Neutrophil (primary cell): Measurements from ENCODE around the gene LDB2.

Source experiments
- H3K27ac ChIP-seq: fragments of 200-600 bp; sonication (generic); 2 replicates; pipeline ENCODE4 v1.5.1; 2016; ENCODE audit warnings: mild to moderate bottlenecking, moderate library complexity
- H3K27me3 ChIP-seq: fragments of 200-600 bp; sonication (generic); 2 replicates; pipeline ENCODE4 v1.6.0; 2016; ENCODE audit warnings: mild to moderate bottlenecking
- H3K36me3 ChIP-seq: fragments of 200-600 bp; sonication (generic); 2 replicates; pipeline ENCODE4 v1.5.1; 2017
- H3K4me1 ChIP-seq, 2 experiments: fragments of 200-600 bp in 1 of 2; sonication (generic) in 1 of 2; 1 replicate in 1 of 2; 2 replicates in 1 of 2; pipeline versions ENCODE4 v1.5.1 to v1.6.1; 2013 to 2016; ENCODE audit warnings: low read depth in 1 of 2, low read length in 1 of 2, mild to moderate bottlenecking in 1 of 2, moderate library complexity in 1 of 2; ENCODE audit not compliant: control insufficient read depth in 1 of 2, insufficient read depth in 1 of 2
- H3K4me3 ChIP-seq, 2 experiments: fragments of 200-600 bp in 1 of 2; sonication (generic) in 1 of 2; 1 replicate in 1 of 2; 2 replicates in 1 of 2; pipeline ENCODE4 v1.5.1; 2013 to 2016; ENCODE audit warnings: low read depth in 1 of 2, low read length in 1 of 2, mild to moderate bottlenecking in 1 of 2, moderate library complexity in 1 of 2
- H3K9me3 ChIP-seq: fragments of 200-600 bp; sonication (generic); 2 replicates; pipeline ENCODE4 v1.5.1; 2016
- TF ChIP-seq, protein P1 (sequence below): fragments of 200-600 bp; sonication (generic); IDR thresholded peaks from 2 replicates; pipeline ENCODE4 v1.5.1; 2016; ENCODE audit warnings: antibody characterized with exemption

Gene LDB2

DNA sequence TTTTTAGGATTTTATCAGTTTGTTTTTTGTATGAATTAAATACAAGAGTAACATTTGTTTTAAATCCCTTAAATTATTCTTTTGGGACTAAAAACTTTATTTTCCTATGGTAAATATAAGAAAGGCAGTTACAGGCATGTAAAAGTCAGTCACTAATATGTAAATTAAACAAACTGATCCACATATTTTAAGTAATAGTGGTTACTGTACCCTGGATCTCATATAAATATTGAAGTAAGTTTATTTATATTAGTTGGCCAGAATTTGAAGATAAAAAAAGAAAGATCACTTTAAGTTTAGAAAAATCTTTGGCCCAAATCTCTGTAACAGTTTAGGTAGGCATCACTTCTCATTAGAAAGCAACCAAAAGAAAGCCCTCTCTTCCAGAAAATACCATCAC, 45.8 kb downstream of the LDB2 start:
- TF ChIP-seq, protein P1, sequence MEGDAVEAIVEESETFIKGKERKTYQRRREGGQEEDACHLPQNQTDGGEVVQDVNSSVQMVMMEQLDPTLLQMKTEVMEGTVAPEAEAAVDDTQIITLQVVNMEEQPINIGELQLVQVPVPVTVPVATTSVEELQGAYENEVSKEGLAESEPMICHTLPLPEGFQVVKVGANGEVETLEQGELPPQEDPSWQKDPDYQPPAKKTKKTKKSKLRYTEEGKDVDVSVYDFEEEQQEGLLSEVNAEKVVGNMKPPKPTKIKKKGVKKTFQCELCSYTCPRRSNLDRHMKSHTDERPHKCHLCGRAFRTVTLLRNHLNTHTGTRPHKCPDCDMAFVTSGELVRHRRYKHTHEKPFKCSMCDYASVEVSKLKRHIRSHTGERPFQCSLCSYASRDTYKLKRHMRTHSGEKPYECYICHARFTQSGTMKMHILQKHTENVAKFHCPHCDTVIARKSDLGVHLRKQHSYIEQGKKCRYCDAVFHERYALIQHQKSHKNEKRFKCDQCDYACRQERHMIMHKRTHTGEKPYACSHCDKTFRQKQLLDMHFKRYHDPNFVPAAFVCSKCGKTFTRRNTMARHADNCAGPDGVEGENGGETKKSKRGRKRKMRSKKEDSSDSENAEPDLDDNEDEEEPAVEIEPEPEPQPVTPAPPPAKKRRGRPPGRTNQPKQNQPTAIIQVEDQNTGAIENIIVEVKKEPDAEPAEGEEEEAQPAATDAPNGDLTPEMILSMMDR = no peak
- no peaks in the 10 kb centered on the region for H3K36me3 ChIP-seq
- H3K27ac ChIP-seq = no peak overlapping the region
- H3K4me3 ChIP-seq = no peak overlapping the region
- H3K4me1 ChIP-seq = no peaks in the 10 kb centered on the region
- H3K27me3 ChIP-seq = no peaks in the 10 kb centered on the region
- no peaks in the 10 kb centered on the region for H3K9me3 ChIP-seq

- H3K4me1 ChIP-seq = no peaks in the 10 kb centered on the region
- H3K27me3 ChIP-seq = no peaks in the 10 kb centered on the region
- no peaks in the 10 kb centered on the region for H3K36me3 ChIP-seq
- no peak overlapping the region for H3K4me3 ChIP-seq
- H3K27ac ChIP-seq = no peak overlapping the region
- TF ChIP-seq, protein P1 = no peak
- no peaks in the 10 kb centered on the region for H3K9me3 ChIP-seq
Measured at GRCh38 chr4:16852228-16852627, 46.2 kb downstream of the LDB2 start.

DNA sequence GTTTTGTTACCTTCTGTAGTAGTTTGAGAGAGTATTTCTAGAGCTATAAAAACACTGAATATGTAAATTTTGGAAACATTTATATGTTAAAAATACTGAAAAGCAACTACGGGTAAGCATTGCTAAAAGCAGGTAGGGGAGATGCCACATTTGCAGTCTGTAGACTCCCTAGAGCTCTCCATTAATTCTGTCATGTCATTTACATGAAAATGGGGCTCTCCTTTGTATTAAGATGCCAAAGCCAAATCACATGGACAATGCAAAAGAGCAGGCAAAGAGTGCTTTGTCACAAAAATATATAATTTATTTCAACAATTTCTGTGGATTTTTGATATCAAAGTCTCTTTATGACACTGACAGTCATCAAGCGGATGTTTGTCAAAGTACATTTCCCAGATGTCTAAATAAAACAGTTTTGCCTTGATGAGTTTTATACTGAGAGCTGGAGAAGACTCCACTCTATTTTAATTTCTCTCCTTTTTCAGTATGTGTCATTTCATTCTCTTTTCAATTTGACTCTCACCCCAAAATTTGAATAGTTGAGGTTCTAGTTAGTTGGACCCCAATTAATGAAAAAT, 51.8 kb downstream of the LDB2 start:
- no peaks in the 10 kb centered on the region for H3K9me3 ChIP-seq
- TF ChIP-seq, protein P1 = no peak
- no peak overlapping the region for H3K4me3 ChIP-seq
- no peaks in the 10 kb centered on the region for H3K36me3 ChIP-seq
- no peaks in the 10 kb centered on the region for H3K4me1 ChIP-seq
- no peaks in the 10 kb centered on the region for H3K27me3 ChIP-seq
- H3K27ac ChIP-seq = no peak overlapping the region

DNA sequence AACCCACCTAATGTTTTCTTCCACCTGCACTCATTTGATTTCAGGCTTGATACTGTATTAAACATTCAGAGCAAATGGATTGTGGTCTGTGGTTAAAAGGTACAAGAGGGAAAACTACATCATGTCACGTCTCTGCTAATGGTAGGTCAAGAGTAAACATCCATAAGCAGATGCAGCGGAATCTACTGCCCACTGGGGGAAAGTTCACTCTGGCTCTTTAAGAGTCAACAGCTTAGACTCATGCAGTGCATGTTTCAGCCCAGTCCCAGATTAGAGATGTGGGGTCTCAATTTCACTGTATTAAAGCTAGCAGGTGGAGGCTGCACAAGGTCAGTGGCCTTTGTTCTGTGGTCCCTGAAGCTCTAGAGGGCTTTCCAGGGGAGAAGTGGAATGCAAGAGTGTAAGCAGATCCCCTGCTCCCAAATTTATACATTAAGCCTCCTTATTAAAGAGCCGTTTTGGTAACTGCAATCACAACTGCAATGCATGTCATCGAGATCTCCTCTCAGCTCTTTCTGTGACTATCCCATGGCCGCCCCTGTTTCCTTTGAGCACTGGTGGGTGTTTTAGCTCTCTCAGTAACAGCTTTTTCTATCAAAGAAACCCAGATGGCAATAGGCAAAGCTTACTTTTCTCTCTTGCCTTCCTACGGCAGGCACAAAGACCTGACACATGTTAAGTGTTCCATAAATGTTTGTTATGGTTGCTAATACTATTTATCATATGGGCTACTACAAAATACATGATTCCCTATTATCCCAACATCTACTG, 53.4 kb downstream of the LDB2 start:
- H3K9me3 ChIP-seq = no peaks in the 10 kb centered on the region
- no peak overlapping the region for H3K4me3 ChIP-seq
- no peak overlapping the region for H3K27ac ChIP-seq
- no peaks in the 10 kb centered on the region for H3K4me1 ChIP-seq
- H3K27me3 ChIP-seq = no peaks in the 10 kb centered on the region
- H3K36me3 ChIP-seq = no peaks in the 10 kb centered on the region
- TF ChIP-seq, protein P1 = no peak

GRCh38 chr4:16843831-16844508, 54.5 kb downstream of the LDB2 start:
- TF ChIP-seq, protein P1 = no peak
- Histone ChIP-seq H3K36me3 (no peaks in the 10 kb centered on the region), H3K27ac (no peak overlapping the region), H3K9me3 (no peaks in the 10 kb centered on the region), H3K4me3 (no peak overlapping the region), H3K4me1 (no peaks in the 10 kb centered on the region), H3K27me3 (no peaks in the 10 kb centered on the region)
